HG03457 (cell line): ENCODE measurements around the gene PRKN.

Experiments used
- ATAC-seq: cut with Tn5 transposase; IDR thresholded peaks from one replicate; pipeline ENCODE4 v1.9.1; 2021; ENCODE audit warnings: moderate number of reproducible peaks; ENCODE audit not compliant: unreplicated experiment

Gene PRKN

GRCh38 chr6:161379834-161380582 lies 1347.6 kb downstream of the PRKN start:
- no peak for ATAC-seq

GRCh38 chr6:161378115-161378514 lies 1349.5 kb downstream of the PRKN start:
- no peak for ATAC-seq

- no peak for ATAC-seq
Measured at GRCh38 chr6:161377116-161377515, 1350.5 kb downstream of the PRKN start.

- ATAC-seq = no peak
Measured at GRCh38 chr6:161376367-161376766, 1351.2 kb downstream of the PRKN start.

- ATAC-seq = no peak
Measured at GRCh38 chr6:161374971-161375873, 1352.3 kb downstream of the PRKN start.

GRCh38 chr6:161373905-161374451 lies 1353.6 kb downstream of the PRKN start:
- ATAC-seq = no peak

GRCh38 chr6:161372422-161372793 lies 1355.2 kb downstream of the PRKN start:
- ATAC-seq = no peak

GRCh38 chr6:161370880-161371279 lies 1356.7 kb downstream of the PRKN start:
- peak; percentile 87 for ATAC-seq

GRCh38 chr6:161369339-161369738 lies 1358.2 kb downstream of the PRKN start:
- ATAC-seq = no peak

GRCh38 chr6:161368514-161368913 lies 1359.1 kb downstream of the PRKN start:
- ATAC-seq = no peak

- no peak for ATAC-seq
Measured at GRCh38 chr6:161367472-161367871, 1360.1 kb downstream of the PRKN start.

GRCh38 chr6:161366301-161366923 lies 1361.2 kb downstream of the PRKN start:
- ATAC-seq = no peak

- ATAC-seq = no peak
Measured at GRCh38 chr6:161365633-161366032, 1361.9 kb downstream of the PRKN start.

- no peak for ATAC-seq
Measured at GRCh38 chr6:161363286-161363685, 1364.3 kb downstream of the PRKN start.

GRCh38 chr6:161362266-161362665 lies 1365.3 kb downstream of the PRKN start:
- ATAC-seq = no peak

- no peak for ATAC-seq
Measured at GRCh38 chr6:161361529-161361928, 1366.0 kb downstream of the PRKN start.

- ATAC-seq = no peak
Measured at GRCh38 chr6:161360520-161360919, 1367.0 kb downstream of the PRKN start.

- no peak for ATAC-seq
Measured at GRCh38 chr6:161359618-161359945, 1368.0 kb downstream of the PRKN start.

GRCh38 chr6:161356167-161356854 lies 1371.3 kb downstream of the PRKN start:
- ATAC-seq = no peak

- ATAC-seq = no peak
Measured at GRCh38 chr6:161355696-161356095, 1371.9 kb downstream of the PRKN start.

- ATAC-seq = no peak
Measured at GRCh38 chr6:161354956-161355355, 1372.6 kb downstream of the PRKN start.
